ENCODE measurements around the gene PPP1R15B. TPM values are rescaled to one million over a fixed set of nuclear protein-coding genes. Genes with fewer than 3 reads are reported as not detected.

PPP1R15B gene
- total RNA-seq, 1 donor from 2014 or later, result 43.2 TPM

GRCh38 chr1:204410688-204411450, 748 bp downstream of the PPP1R15B start:
- H3K27me3 Mint-ChIP-seq (ENCODE audit: unreplicated experiment), result peaks cover 11% of the 10 kb centered on the region
- DNase-seq (ENCODE audit: low spot score), result peak; percentile 64
- TF ChIP-seq CTCF (IDR thresholded peaks at IDR 0.05; ENCODE audit: unreplicated experiment), result no peak

GRCh38 chr1:204409836-204410687, 1.6 kb downstream of the PPP1R15B start:
- H3K27me3 Mint-ChIP-seq (ENCODE audit: unreplicated experiment), result peaks cover 11% of the 10 kb centered on the region
- H3K4me3 Mint-ChIP-seq (ENCODE audit: unreplicated experiment), result peak overlapping the region; percentile 99
- peak overlapping the region; percentile 100 for H3K27ac Mint-ChIP-seq (ENCODE audit: unreplicated experiment)
- H3K4me1 Mint-ChIP-seq (ENCODE audit: unreplicated experiment), result peaks cover 12% of the 10 kb centered on the region
- TF ChIP-seq CTCF (IDR thresholded peaks at IDR 0.05; ENCODE audit: unreplicated experiment), result no peak
- peaks cover 4% of the 10 kb centered on the region for H3K36me3 Mint-ChIP-seq (ENCODE audit: low read depth, unreplicated experiment)
- DNase-seq (ENCODE audit: low spot score), result no peak
- H3K9me3 Mint-ChIP-seq (ENCODE audit: unreplicated experiment), result no peaks in the 10 kb centered on the region

More at GRCh38 chr1:204410688-204411450, 748 bp downstream of the PPP1R15B start:
- Mint-ChIP-seq H3K27ac (ENCODE audit: unreplicated experiment) (peak overlapping the region; percentile 100), H3K4me3 (ENCODE audit: unreplicated experiment) (peak overlapping the region; percentile 99), H3K4me1 (ENCODE audit: unreplicated experiment) (peaks cover 10% of the 10 kb centered on the region), H3K36me3 (ENCODE audit: low read depth, unreplicated experiment) (peaks cover 4% of the 10 kb centered on the region), H3K9me3 (ENCODE audit: unreplicated experiment) (no peaks in the 10 kb centered on the region)

GRCh38 chr1:204409123-204409522, 2.5 kb downstream of the PPP1R15B start:
- peak overlapping the region; percentile 99 for H3K4me3 Mint-ChIP-seq (ENCODE audit: unreplicated experiment)
- H3K27ac Mint-ChIP-seq (ENCODE audit: unreplicated experiment), result no peak overlapping the region
- peaks cover 1% of the 10 kb centered on the region for H3K36me3 Mint-ChIP-seq (ENCODE audit: low read depth, unreplicated experiment)
- DNase-seq (ENCODE audit: low spot score), result no peak
- no peaks in the 10 kb centered on the region for H3K9me3 Mint-ChIP-seq (ENCODE audit: unreplicated experiment)
- H3K27me3 Mint-ChIP-seq (ENCODE audit: unreplicated experiment), result peaks cover 7% of the 10 kb centered on the region
- H3K4me1 Mint-ChIP-seq (ENCODE audit: unreplicated experiment), result peaks cover 10% of the 10 kb centered on the region
- TF ChIP-seq CTCF (IDR thresholded peaks at IDR 0.05; ENCODE audit: unreplicated experiment), result no peak

- no peak for TF ChIP-seq CTCF (IDR thresholded peaks at IDR 0.05; ENCODE audit: unreplicated experiment)
- peaks cover 6% of the 10 kb centered on the region for H3K27me3 Mint-ChIP-seq (ENCODE audit: unreplicated experiment)
- DNase-seq (ENCODE audit: low spot score), result no peak
- H3K36me3 Mint-ChIP-seq (ENCODE audit: low read depth, unreplicated experiment), result peaks cover 4% of the 10 kb centered on the region
- H3K27ac Mint-ChIP-seq (ENCODE audit: unreplicated experiment), result peak overlapping the region; percentile 43
- H3K4me1 Mint-ChIP-seq (ENCODE audit: unreplicated experiment), result peaks cover 9% of the 10 kb centered on the region
- no peaks in the 10 kb centered on the region for H3K9me3 Mint-ChIP-seq (ENCODE audit: unreplicated experiment)
- H3K4me3 Mint-ChIP-seq (ENCODE audit: unreplicated experiment), result peak overlapping the region; percentile 99
Measured at GRCh38 chr1:204408602-204409001, 3.0 kb downstream of the PPP1R15B start.

All from endothelial cell (in vitro differentiated cells).